H1 (cell line): ENCODE data around the gene UNC93A.
"Not testable (repeated sequence)": the region's sequence is repeated elsewhere in the genome, so short reads cannot be mapped to it uniquely, and the experiment has no call there.

ENCODE experiments used
- ATF3 ChIP-seq: IDR thresholded peaks from 2 replicates; pipeline ENCODE4 v1.6.1; 2011; ENCODE audit warnings: low read depth, mild to moderate bottlenecking, low read length; ENCODE audit not compliant: insufficient read depth
- BACH1 ChIP-seq: IDR thresholded peaks from 2 replicates; pipeline ENCODE4 v1.6.1; 2012; ENCODE audit warnings: low read length, improper control_type of control experiment
- CHD2 ChIP-seq: IDR thresholded peaks from 2 replicates; pipeline ENCODE4 v1.6.1; 2012; ENCODE audit warnings: low read length, improper control_type of control experiment
- CREB1 ChIP-seq: IDR thresholded peaks from 2 replicates; pipeline ENCODE4 v1.6.1; 2012; ENCODE audit warnings: inconsistent platforms
- CTCF ChIP-seq, 3 experiments: IDR thresholded peaks; 1 replicate in 2 of 3; 2 replicates in 1 of 3; pipeline versions ENCODE4 v1.5.1 to v1.6.1; 2011; ENCODE audit warnings: low read length in 3 of 3, mild to moderate bottlenecking in 3 of 3, inconsistent platforms in 2 of 3, low read depth in 1 of 3, moderate library complexity in 1 of 3; ENCODE audit not compliant: insufficient read depth in 1 of 3; ENCODE audit errors: control extremely low read depth in 1 of 3
- EGR1 ChIP-seq: IDR thresholded peaks from 2 replicates; pipeline ENCODE4 v1.6.1; 2011; ENCODE audit warnings: low read depth, low read length, borderline replicate concordance
- KDM5A ChIP-seq: fragments of 200-600 bp; IDR thresholded peaks from 2 replicates; pipeline ENCODE4 v1.7.1; 2012; ENCODE audit warnings: mild to moderate bottlenecking, low read length, inconsistent platforms, mixed read lengths
- POLR2AphosphoS5 ChIP-seq: IDR thresholded peaks from 2 replicates; pipeline ENCODE4 v1.6.1; 2011; ENCODE audit warnings: low read depth, low read length
- RFX5 ChIP-seq: IDR thresholded peaks from 2 replicates; pipeline ENCODE4 v1.6.1; 2011; ENCODE audit warnings: low read depth, low read length, improper control_type of control experiment, borderline replicate concordance
- SIN3A ChIP-seq, 2 experiments: IDR thresholded peaks in 1 of 2; conservative IDR thresholded peaks in 1 of 2; 2 replicates each; pipeline ENCODE4 v1.6.1; 2011 to 2012; ENCODE audit warnings: low read length in 2 of 2, improper control_type of control experiment in 1 of 2, low read depth in 1 of 2, mild to moderate bottlenecking in 1 of 2
- SP1 ChIP-seq: IDR thresholded peaks from 2 replicates; pipeline ENCODE4 v1.6.1; 2011; ENCODE audit warnings: low read depth, low read length
- SUZ12 ChIP-seq: fragments of 200-600 bp; sonication (generic); IDR thresholded peaks from 2 replicates; pipeline ENCODE4 v1.6.1; 2012; ENCODE audit warnings: mild to moderate bottlenecking, inconsistent platforms, low read length, moderate library complexity, mixed read lengths
- USF2 ChIP-seq: IDR thresholded peaks from 2 replicates; pipeline ENCODE4 v1.6.1; 2011; ENCODE audit warnings: low read length, improper control_type of control experiment
- ZNF274 ChIP-seq: IDR thresholded peaks from 2 replicates; pipeline ENCODE4 v1.7.0; 2012; ENCODE audit warnings: low read length, borderline replicate concordance; ENCODE audit errors: extremely low read depth

- not testable (repeated sequence) for TF ChIP-seq USF2; CTCF (IDR thresholded peaks at IDR 0.05; ENCODE audit: control extremely low read depth in 1 of 3, insufficient read depth in 1 of 3, low read depth in 1 of 3, low read length in 3 of 3); SIN3A (conservative IDR thresholded peaks at IDR 0.05 in 1 of 2, IDR thresholded peaks at IDR 0.05 in 1 of 2; ENCODE audit: low read depth in 1 of 2, low read length in 2 of 2); POLR2AphosphoS5; CHD2; ZNF274; CREB1; KDM5A; SP1; RFX5; EGR1; ATF3; BACH1; SUZ12
Measured at GRCh38 chr6:167361170-167361569, 70.1 kb downstream of the UNC93A start.
